Smooth muscle cell (in vitro differentiated cells): ENCODE results near the gene MAST2. TPM values are rescaled to one million over a fixed set of nuclear protein-coding genes. Genes with fewer than 3 reads are reported as not detected.

Source experiments
- DNase-seq: peaks from one replicate; lab custom pipeline; 2025; ENCODE audit not compliant: unreplicated experiment; lab: John Stamatoyannopoulos, UW
- H2AFZ ChIP-seq: fragments of 200-600 bp; sonication (generic); 2 replicates; pipeline ENCODE4 v1.6.0; 2016; ENCODE audit warnings: antibody characterized with exemption, low read depth, mild to moderate bottlenecking
- H3F3A ChIP-seq: fragments of 200-600 bp; sonication (generic); 2 replicates; pipeline ENCODE4 v1.6.0; 2017; ENCODE audit warnings: antibody characterized with exemption, low read depth
- H3K27ac ChIP-seq: fragments of 200-600 bp; sonication (generic); 2 replicates; pipeline ENCODE4 v1.5.1; 2016; ENCODE audit warnings: low read depth, mild to moderate bottlenecking
- H3K27me3 ChIP-seq: fragments of 200-600 bp; sonication (generic); 2 replicates; pipeline ENCODE4 v1.6.1; 2016; ENCODE audit warnings: low read depth, mild to moderate bottlenecking
- H3K36me3 ChIP-seq: fragments of 200-600 bp; sonication (generic); 2 replicates; pipeline ENCODE4 v1.5.1; 2016; ENCODE audit warnings: low read depth
- H3K4me1 ChIP-seq: fragments of 200-600 bp; sonication (generic); 2 replicates; pipeline ENCODE4 v1.5.1; 2016; ENCODE audit warnings: low read depth
- H3K4me2 ChIP-seq: fragments of 200-600 bp; sonication (generic); 2 replicates; pipeline ENCODE4 v1.6.0; 2016; ENCODE audit warnings: mild to moderate bottlenecking
- H3K4me3 ChIP-seq: fragments of 200-600 bp; sonication (generic); 2 replicates; pipeline ENCODE4 v1.5.1; 2016; ENCODE audit warnings: mild to moderate bottlenecking
- H3K79me2 ChIP-seq: fragments of 200-600 bp; sonication (generic); 2 replicates; pipeline ENCODE4 v1.6.0; 2016; ENCODE audit warnings: low read depth, mild to moderate bottlenecking
- H3K9ac ChIP-seq: fragments of 200-600 bp; sonication (generic); 2 replicates; pipeline ENCODE4 v1.6.0; 2016; ENCODE audit warnings: low read depth
- H3K9me3 ChIP-seq: fragments of 200-600 bp; sonication (generic); replicated peaks from 2 replicates; pipeline ENCODE4 v1.5.1; 2016; ENCODE audit warnings: low read depth
- H4K20me1 ChIP-seq: fragments of 200-600 bp; sonication (generic); 2 replicates; pipeline ENCODE4 v1.6.0; 2016; ENCODE audit warnings: low read depth
- CTCF ChIP-seq: fragments of 200-600 bp; sonication (generic); IDR thresholded peaks from 2 replicates; pipeline ENCODE4 v1.5.1; 2017; ENCODE audit warnings: borderline replicate concordance, mild to moderate bottlenecking, antibody characterized with exemption; ENCODE audit not compliant: insufficient read depth, poor library complexity, severe bottlenecking
- WGBS: methylation state at CpG from one replicate; pipeline ENCODE4 v1.1.7; 2016; ENCODE audit warnings: low lambda C conversion rate; 5-methylcytosine and 5-hydroxymethylcytosine counted together
- polyA plus RNA-seq: library from polyadenylated mRNA; unstranded; fragments of >200 nt; fragmentation: Nextera tagmentation; extraction: Ambion mirVana; gene quantifications from 2 replicates; pipeline ENCODE4 v1.2.1, GENCODE V29; 2016
- total RNA-seq: library from RNA; depleted of rRNA; stranded (reverse); fragments of >200 nt; gene quantifications from 2 replicates; pipeline ENCODE4 v1.2.3, GENCODE V29; 2014

The MAST2 gene
- total and polyA plus RNA-seq, 2 experiments from 2014 or later: 18.4 to 26.2 TPM

GRCh38 chr1:45824607-45825006, 21.2 kb downstream of the MAST2 start:
- Histone ChIP-seq H3K4me2 (no peak overlapping the region), H3K36me3 (peaks cover 9% of the 10 kb centered on the region), H3K4me1 (no peaks in the 10 kb centered on the region), H3F3A (no peaks in the 10 kb centered on the region), H3K4me3 (no peak overlapping the region), H3K9ac (no peak overlapping the region), H2AFZ (no peak overlapping the region), H3K27me3 (no peaks in the 10 kb centered on the region), H3K27ac (no peak overlapping the region), H4K20me1 (peaks cover 10% of the 10 kb centered on the region), H3K79me2 (peaks cover 27% of the 10 kb centered on the region), H3K9me3 (no peaks in the 10 kb centered on the region)
- no peak for TF ChIP-seq CTCF
- 96% methylated on average over 2 of the region's 2 CpGs for WGBS
- no peak for DNase-seq

- no peak for DNase-seq
- Histone ChIP-seq H3K27me3 (no peaks in the 10 kb centered on the region), H3K27ac (no peak overlapping the region), H4K20me1 (peaks cover 6% of the 10 kb centered on the region), H3K4me2 (no peak overlapping the region), H3K4me3 (no peak overlapping the region), H3K79me2 (peaks cover 9% of the 10 kb centered on the region), H3K9me3 (no peaks in the 10 kb centered on the region), H3K9ac (no peak overlapping the region), H2AFZ (no peak overlapping the region), H3F3A (no peaks in the 10 kb centered on the region), H3K4me1 (no peaks in the 10 kb centered on the region), H3K36me3 (peaks cover 9% of the 10 kb centered on the region)
- 95% methylated on average over 2 of the region's 2 CpGs for WGBS
- TF ChIP-seq CTCF: no peak
Observed at GRCh38 chr1:45827256-45827655, 23.8 kb downstream of the MAST2 start.

- Histone ChIP-seq H3K4me1 (no peaks in the 10 kb centered on the region), H3K4me3 (no peak overlapping the region), H2AFZ (no peak overlapping the region), H3K4me2 (no peak overlapping the region), H3F3A (no peaks in the 10 kb centered on the region), H3K79me2 (no peaks in the 10 kb centered on the region), H3K36me3 (peaks cover 9% of the 10 kb centered on the region), H3K27ac (no peak overlapping the region), H3K9ac (no peak overlapping the region), H3K9me3 (no peaks in the 10 kb centered on the region), H4K20me1 (peaks cover under 1% of the 10 kb centered on the region), H3K27me3 (no peaks in the 10 kb centered on the region)
- DNase-seq: no peak
- 100% methylated on average over 1 of the region's 1 CpG for WGBS
- TF ChIP-seq CTCF: no peak
Observed at GRCh38 chr1:45828841-45829240, 25.4 kb downstream of the MAST2 start.

- Histone ChIP-seq H3K27ac (no peak overlapping the region), H3K9ac (no peak overlapping the region), H3K9me3 (no peaks in the 10 kb centered on the region), H2AFZ (no peak overlapping the region), H3K4me2 (no peak overlapping the region), H4K20me1 (no peaks in the 10 kb centered on the region), H3K4me1 (no peaks in the 10 kb centered on the region), H3F3A (no peaks in the 10 kb centered on the region), H3K36me3 (no peaks in the 10 kb centered on the region), H3K27me3 (no peaks in the 10 kb centered on the region), H3K79me2 (no peaks in the 10 kb centered on the region), H3K4me3 (no peak overlapping the region)
- 81% methylated on average over 2 of the region's 2 CpGs for WGBS
- no peak for TF ChIP-seq CTCF
- no peak for DNase-seq
Observed at GRCh38 chr1:45833361-45833760, 29.9 kb downstream of the MAST2 start.
